ENCODE results near the gene MOXD1.
"Not testable (repeated sequence)": the region's sequence is repeated elsewhere in the genome, so short reads cannot be mapped to it uniquely, and the experiment has no call there.

Gene MOXD1

GRCh38 chr6:132361101-132361500, 40.2 kb downstream of the MOXD1 start:
- FAIRE-seq (no peak), DNase-seq (ENCODE audit: extremely low spot score, insufficient read length, low read depth) (no peak)

DNA sequence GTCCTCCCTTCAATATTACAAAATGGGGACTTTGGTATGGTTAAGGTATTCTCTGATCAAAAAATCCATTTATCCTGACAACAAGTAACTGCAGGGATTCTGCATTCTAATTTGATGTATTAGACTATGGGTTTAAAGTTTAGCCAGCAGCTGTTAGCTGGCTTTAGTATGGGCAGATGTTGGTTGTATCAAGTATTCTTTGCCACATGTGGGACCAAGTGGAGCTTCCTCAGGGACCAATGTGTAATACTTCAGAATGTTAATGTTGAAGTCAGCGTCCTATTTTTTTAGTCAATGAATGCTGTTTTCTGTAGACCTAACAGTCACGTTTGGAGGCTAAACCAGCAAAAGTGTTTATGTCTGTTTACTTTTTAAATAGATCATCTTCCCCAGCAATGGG, 41.4 kb downstream of the MOXD1 start:
- FAIRE-seq (no peak), DNase-seq (ENCODE audit: extremely low spot score, insufficient read length, low read depth) (no peak)

DNA sequence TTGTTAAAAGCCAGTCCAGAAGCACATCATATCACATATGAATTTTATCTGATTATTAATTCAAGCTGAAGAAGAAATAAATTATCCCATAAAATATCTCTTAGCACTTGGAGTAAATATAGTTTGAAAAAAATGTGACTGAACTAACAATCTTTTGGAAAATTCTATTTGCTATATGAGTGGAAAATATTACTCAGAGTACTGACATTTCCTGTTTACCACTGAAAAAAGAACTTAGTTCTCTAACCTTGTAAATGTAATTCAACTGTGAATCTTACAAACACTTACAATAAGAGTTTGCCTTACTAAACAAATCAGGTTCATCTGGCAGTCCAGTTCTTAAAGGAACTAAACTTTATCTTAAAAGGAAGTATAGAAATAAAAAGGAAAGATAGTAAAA, 44.2 kb downstream of the MOXD1 start:
- no peak for DNase-seq (ENCODE audit: extremely low spot score, insufficient read length, low read depth)
- FAIRE-seq: no peak

- DNase-seq (ENCODE audit: extremely low spot score, insufficient read length, low read depth) (no peak), FAIRE-seq (peak; percentile 15)
Measured at GRCh38 chr6:132354517-132355167, 46.6 kb downstream of the MOXD1 start.

DNA sequence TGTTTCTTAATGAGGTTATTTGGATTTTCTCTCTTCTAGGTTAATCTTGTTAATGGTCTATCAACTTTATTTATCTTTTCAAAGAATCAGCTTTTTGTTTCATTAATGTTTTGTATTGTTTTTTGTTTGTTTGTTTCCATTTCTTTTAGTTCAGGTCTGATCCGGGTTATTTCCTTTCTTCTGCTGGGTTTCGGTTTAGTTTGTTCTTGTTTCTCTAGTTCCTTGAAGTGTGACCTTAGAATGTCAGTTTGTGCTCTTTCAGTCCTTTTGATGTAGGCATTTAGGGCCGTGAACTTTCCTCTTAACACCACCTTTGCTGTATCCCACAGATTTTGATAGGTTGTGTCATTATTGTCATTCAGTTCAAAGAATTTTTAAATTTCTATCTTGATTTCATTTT, 49.3 kb downstream of the MOXD1 start:
- not testable (repeated sequence) for DNase-seq (ENCODE audit: extremely low spot score, insufficient read length, low read depth)
- peak; percentile 71 for FAIRE-seq

DNA sequence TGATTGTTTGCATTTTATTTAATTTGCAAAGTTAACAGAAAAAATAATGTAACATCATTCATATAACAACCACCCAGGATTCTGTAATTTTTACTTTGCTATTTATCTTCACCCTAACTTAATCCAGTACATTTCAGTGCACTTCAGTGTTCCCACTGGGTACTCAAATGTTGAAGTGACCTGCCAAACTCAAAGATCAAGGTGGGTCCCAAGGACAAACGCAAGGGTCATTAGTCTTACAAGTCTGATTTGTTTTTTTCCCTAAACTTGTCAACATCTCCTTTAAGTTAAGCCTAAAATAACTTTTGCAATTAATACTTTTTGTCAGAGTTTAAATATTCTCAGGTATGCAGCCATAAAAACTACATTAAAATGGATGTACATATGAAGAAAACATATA, 53.0 kb downstream of the MOXD1 start:
- FAIRE-seq: no peak
- DNase-seq (ENCODE audit: extremely low spot score, insufficient read length, low read depth): no peak

- DNase-seq (ENCODE audit: extremely low spot score, insufficient read length, low read depth) (no peak), FAIRE-seq (no peak)
Measured at GRCh38 chr6:132344811-132345210, 56.5 kb downstream of the MOXD1 start.

GRCh38 chr6:132341646-132342045, 59.6 kb downstream of the MOXD1 start:
- FAIRE-seq (no peak), DNase-seq (ENCODE audit: extremely low spot score, insufficient read length, low read depth) (no peak)

DNA sequence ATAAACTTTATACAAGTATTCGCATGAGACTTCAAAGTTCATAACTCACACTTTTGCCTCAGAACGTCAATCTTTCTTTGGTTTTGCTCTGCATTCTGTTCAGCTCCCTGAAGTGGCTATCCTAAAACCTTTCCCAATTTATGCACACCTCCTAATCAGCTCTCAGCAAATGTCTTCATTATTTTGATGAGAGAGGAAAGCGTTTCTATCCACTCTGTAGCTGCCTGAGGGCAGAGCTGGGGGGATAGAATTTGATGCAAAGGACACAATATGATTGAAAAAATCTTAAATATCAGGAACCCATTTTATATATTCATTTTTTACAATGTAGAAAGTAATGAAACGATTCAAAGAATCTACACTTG, 66.8 kb downstream of the MOXD1 start:
- no peak for FAIRE-seq
- no peak for DNase-seq (ENCODE audit: extremely low spot score, insufficient read length, low read depth)

DNA sequence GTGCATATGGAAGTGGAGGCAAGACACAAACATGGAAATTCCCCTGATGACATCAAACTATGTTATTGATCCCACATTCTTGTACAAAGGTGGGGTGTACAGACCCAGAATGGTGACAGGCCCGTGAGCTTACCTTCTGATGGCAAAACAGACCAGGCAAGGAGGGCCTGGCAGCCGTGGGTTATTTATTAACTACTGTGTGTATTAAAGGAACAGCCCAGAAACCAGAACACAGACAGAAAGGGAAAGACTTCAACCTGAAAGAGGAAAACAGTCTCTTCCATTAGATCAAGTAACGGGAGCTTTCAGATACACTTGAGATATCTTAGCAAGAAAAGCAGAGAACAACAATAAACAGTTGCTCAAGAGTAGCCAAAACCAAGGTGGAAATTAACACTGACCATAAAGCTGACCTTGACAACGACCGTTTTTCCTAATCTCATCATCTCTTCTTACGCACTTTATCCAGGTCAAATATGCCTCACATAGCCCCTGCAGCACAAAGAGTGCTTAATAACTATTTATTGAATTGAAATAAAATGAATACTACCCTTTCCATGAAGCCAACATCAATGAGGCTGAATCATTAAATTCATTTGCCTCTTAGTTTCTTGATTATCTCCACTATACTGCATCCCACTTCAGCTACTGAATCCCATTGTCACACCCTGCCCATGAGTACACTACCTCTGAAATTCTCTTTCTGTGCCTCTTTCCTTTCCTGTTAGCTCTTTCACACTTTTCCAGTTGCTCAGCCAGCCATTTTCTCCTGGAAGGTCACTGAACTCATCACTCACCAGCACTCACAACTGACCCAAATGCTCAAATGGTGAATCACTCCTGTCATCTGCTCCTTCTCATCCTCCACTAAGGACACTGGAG, 67.4 kb downstream of the MOXD1 start:
- DNase-seq (ENCODE audit: extremely low spot score, insufficient read length, low read depth): no peak
- FAIRE-seq: peak; percentile 56

DNA sequence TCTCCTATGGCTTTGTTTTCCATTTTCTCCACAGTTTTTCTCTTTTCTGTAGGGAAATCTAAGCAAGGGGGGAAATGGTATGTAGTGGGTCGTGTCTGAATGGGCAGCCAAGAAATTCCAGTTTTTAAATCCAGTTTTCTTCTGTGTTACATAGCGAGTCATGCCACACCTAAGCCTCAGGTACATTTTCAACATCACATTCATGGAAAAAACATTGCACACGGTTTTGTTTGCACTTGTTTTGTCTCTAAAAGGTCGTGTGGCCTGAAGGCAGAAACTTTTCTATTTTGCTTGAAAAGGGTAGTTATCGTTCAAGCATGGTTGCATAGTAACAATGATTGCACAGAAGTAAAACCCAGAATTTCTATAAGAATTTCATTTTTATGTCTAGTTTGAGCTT, 70.5 kb downstream of the MOXD1 start:
- DNase-seq (ENCODE audit: extremely low spot score, insufficient read length, low read depth) (no peak), FAIRE-seq (no peak)

DNA sequence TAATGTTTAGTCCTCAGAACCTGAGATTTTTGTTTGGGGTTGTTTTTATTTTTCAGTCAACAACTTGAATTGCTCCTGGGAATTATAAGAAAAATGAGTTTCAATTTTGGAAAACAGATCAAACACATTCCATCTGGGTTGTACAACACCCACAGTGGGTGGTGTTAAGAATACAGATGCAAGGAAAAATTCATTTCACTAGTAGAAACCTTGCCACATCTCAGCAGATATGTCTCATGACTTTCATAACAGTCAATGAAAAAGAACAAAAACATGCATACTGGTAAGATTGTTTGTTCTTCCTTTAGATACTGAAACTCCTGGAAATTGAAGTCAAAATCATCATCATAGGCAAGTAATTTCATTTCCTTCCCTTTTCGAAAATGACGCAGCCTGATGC, 78.9 kb downstream of the MOXD1 start:
- FAIRE-seq: no peak
- no peak for DNase-seq (ENCODE audit: extremely low spot score, insufficient read length, low read depth)

GRCh38 chr6:132320007-132320406, 81.3 kb downstream of the MOXD1 start:
- no peak for FAIRE-seq
- no peak for DNase-seq (ENCODE audit: extremely low spot score, insufficient read length, low read depth)

GRCh38 chr6:132316970-132317369, 84.3 kb downstream of the MOXD1 start:
- DNase-seq (ENCODE audit: extremely low spot score, insufficient read length, low read depth) (no peak), FAIRE-seq (no peak)

- FAIRE-seq: peak; percentile 21
Measured at GRCh38 chr6:132314432-132314831, 86.8 kb downstream of the MOXD1 start.

DNA sequence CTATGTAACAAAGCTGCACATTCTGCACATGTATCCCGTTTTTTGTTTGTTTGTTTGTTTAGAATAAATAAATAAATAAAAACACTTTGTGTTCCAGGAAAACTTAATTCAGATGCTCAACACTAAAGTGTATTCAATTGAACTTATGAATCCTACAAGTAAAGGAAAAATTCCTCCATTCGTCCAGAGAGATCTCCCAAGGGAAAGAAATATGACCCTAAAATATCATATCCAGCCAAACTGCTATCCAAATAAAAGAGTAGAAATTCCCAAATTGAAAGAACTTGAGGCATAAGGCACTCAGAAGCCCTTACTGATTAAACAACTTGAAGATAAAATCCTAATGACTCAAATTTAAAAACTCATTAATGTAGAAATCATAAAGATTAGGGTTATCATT, 90.4 kb downstream of the MOXD1 start:
- DNase-seq (ENCODE audit: extremely low spot score, insufficient read length, low read depth) (no peak), FAIRE-seq (no peak)

More at GRCh38 chr6:132314432-132314831, 86.8 kb downstream of the MOXD1 start:
- no peak for DNase-seq (ENCODE audit: extremely low spot score, insufficient read length, low read depth)

GRCh38 chr6:132310151-132310550, 91.1 kb downstream of the MOXD1 start:
- not testable (repeated sequence) for FAIRE-seq

GRCh38 chr6:132304891-132305305, 96.4 kb downstream of the MOXD1 start:
- DNase-seq (ENCODE audit: extremely low spot score, insufficient read length, low read depth): no peak
- no peak for FAIRE-seq

More at GRCh38 chr6:132310151-132310550, 91.1 kb downstream of the MOXD1 start:
- not testable (repeated sequence) for DNase-seq (ENCODE audit: extremely low spot score, insufficient read length, low read depth)

DNA sequence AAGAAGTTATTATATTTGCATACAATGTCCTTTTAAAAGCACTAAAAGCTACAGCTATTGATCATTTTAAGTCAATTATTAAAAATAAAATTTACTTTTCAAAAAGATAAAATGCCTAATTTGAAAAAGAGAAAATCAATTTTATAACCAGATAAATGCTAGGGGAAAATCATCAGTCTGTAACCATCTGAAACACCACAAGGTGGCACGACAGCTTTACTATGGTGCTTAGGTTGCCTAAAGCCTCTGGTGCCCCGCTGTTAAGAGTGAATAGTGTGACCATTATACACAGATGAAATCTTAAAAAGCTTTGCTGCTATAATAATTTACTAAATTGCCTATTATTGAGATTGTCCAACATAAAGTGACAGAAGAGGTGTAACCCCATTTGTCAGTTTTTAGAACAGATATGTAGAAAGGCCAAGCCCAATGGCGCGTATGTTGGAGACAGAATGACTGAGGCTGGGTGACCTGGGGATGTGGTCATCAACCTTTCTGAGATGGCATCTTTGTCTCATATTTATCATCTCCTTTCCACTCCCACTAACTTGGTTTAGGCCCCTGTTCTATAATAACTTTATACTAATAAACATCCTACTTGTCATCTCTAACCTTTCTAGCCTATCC, 100.8 kb downstream of the MOXD1 start:
- DNase-seq (ENCODE audit: extremely low spot score, insufficient read length, low read depth) (peak; percentile 11), FAIRE-seq (peak; percentile 79)

GRCh38 chr6:132298344-132298949, 102.8 kb downstream of the MOXD1 start:
- FAIRE-seq: peak; percentile 70
- DNase-seq (ENCODE audit: extremely low spot score, insufficient read length, low read depth): no peak

DNA sequence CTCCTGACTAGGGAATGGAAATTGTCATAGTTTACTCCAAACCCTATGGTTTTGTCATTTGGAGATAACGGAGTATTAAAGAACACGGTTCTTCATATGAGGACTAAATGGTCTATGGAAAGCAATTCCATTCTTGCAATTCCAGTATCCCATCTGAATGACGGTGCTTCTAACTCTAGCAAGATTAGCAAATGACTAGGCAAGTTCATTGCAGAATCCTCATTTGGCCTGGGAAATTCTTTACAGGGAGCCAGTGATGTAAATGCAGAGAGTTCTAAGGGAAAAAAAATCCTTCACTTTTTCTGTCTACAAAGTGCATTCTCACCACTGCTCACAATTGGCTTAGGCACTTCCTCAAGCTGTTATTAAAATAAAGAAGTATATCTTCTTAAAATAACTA, 111.5 kb downstream of the MOXD1 start:
- FAIRE-seq: no peak
- DNase-seq (ENCODE audit: extremely low spot score, insufficient read length, low read depth): no peak
